Fibroblast of the aortic adventitia (primary cell): ENCODE measurements around the gene BICC1. TPM values are rescaled to one million over a fixed set of nuclear protein-coding genes. Genes with fewer than 3 reads are reported as not detected.

Source experiments
- DNase-seq: peaks from one replicate; pipeline ENCODE4 v3.0.0-alpha.2; 2010; ENCODE audit warnings: low read depth
- H3K4me3 ChIP-seq: 2 replicates; pipeline ENCODE4 v1.5.1; 2011; ENCODE audit warnings: low read depth, mild to moderate bottlenecking, control low read depth, low read length, moderate library complexity
- CTCF ChIP-seq: IDR thresholded peaks from 2 replicates; pipeline ENCODE4 v1.5.1; 2011; ENCODE audit warnings: mild to moderate bottlenecking, low read length, control low read depth, inconsistent platforms; ENCODE audit not compliant: insufficient read depth
- total RNA-seq: library from RNA; depleted of rRNA; stranded (reverse); fragments of >200 nt; gene quantifications from 2 replicates; pipeline ENCODE4 v1.2.3, GENCODE V29; 2012; ENCODE audit warnings: low replicate concordance

The BICC1 gene
- total RNA-seq, 1 donor: 177 TPM

- no peak overlapping the region for H3K4me3 ChIP-seq
- TF ChIP-seq CTCF: no peak
- peak; percentile 68 for DNase-seq
Observed at GRCh38 chr10:58570979-58571378, 58.3 kb downstream of the BICC1 start.

- DNase-seq: peak; percentile 73
- H3K4me3 ChIP-seq: no peak overlapping the region
- TF ChIP-seq CTCF: no peak
Observed at GRCh38 chr10:58573144-58573543, 60.5 kb downstream of the BICC1 start.

DNA sequence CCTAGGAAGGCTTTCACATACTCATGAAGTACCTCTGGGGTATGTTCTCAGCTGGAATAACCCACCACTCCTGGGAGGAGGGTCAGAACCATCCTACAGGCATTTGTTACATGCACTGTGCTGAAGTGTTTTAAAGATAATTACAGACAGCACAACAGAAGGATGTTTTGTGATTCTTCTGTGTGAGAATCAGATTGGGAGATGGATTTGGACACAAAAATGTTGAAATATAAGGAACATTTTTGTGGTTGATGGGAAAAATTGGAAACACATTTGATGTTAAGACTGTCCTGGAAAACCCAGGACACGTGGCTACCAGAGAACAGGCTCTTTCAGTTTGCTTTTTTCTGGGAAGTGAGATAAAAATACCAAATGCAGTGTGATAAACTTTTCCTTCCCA is 61.4 kb downstream of the BICC1 start:
- peak; percentile 73 for DNase-seq
- no peak for TF ChIP-seq CTCF
- no peak overlapping the region for H3K4me3 ChIP-seq

DNA sequence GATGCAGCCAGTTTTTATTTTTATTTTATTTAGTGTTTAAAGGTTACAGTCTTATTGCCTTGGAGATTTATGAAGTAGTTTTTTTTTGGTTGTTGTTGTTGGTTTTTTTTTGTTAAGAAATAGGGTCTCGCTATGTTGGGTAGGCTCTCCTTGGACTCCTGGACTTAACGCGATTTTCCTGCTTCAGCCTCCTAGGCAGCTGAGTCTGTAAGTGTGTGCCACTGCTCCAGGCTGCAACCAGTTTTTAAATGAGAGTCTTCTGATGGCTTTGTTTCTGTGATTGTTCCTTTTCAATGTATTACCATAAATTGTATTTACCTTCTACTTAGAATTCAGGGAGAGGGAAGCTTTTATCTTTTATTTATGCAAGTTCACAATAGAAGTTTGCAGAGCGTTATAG is 62.8 kb downstream of the BICC1 start:
- H3K4me3 ChIP-seq: no peak overlapping the region
- TF ChIP-seq CTCF: no peak
- DNase-seq: no peak

DNA sequence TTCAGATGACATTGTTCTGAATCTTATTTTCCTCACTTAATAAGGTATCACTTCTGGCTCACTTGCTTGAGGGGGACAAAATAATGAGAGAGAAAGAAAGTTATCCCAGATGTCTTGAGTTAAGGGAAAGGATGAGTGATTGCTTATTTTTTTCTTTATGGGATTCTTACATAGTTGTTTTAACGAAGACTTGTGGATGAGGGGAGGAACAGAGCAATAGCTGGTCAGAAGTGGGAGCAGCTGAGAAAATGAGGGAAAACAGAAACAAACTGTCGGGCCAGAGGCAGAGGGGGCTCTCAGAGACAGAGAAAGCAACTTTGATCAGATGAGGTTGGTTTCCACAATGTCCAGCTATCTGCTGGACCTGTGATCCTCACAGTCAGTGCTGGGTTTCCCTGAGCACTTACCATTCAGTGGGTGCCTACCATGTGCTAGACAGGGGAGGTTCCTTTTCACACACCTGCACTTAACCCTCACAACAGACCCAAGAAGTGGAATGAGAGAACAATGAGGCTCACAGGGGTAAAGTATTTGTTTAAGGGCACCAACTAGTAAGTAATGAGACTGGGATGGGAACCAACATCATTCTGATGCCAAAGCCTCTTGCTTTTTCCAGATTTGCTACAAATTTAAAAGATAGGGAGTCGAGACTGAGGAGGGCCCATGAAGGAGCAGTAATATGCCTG is 64.2 kb downstream of the BICC1 start:
- TF ChIP-seq CTCF: no peak
- DNase-seq: peak; percentile 17
- H3K4me3 ChIP-seq: no peak overlapping the region

DNA sequence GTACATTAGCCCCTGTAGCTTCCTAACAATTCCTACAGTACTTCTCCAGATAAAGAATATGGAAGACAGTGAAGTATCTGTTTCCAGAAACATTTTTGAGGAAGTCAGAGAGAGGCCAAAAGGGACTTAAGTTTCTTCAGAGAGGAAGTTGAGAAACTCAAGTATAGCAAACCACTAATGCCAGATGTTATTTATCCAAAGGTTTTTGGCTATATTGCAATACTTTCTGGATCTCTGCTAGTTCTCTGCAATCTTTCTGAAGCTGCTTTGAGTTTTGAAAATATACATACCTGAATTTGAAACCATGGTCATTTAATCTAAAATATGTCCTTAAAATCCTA is 64.7 kb downstream of the BICC1 start:
- DNase-seq: peak; percentile 93
- no peak for TF ChIP-seq CTCF
- no peak overlapping the region for H3K4me3 ChIP-seq

DNA sequence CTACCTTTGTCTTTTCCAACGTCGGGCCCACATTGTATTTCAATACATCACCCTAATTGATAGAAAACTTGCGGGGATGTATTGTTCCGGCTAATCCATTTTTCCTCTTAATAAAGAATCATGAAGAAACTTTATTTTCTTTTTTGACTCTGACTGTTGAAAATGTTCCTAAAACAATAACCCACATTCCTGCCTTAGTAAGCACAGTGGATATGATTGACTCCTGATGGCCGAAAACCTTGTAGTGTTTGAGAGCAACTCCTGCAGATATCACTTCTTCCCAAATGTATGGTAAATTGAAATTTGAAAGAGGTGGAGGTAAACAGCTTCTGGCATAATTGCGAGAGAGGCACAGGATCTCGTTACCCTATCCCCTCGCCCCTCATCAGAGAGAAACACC is 65.7 kb downstream of the BICC1 start:
- peak; percentile 59 for DNase-seq
- no peak for TF ChIP-seq CTCF
- H3K4me3 ChIP-seq: no peak overlapping the region
